ENCODE data around the gene HEY2. TPM values are rescaled to one million over a fixed set of nuclear protein-coding genes. Genes with fewer than 3 reads are reported as not detected.
A peak's percentile ranks its signal among the peaks of the same experiment; 100 is the strongest.

Gene HEY2
- total RNA-seq, 1 experiment from 2014 or later = not detected

GRCh38 chr6:125749865-125750691, 646 bp downstream of the HEY2 start:
- ChIA-PET CTCF (no interaction called here), POLR2A (no interaction called here)
- ATAC-seq (no peak; the same call in 1 of the 2 replicates), DNase-seq (ENCODE audit: low read depth, low spot score) (no peak)
- Histone ChIP-seq H3K36me3 (ENCODE audit: control insufficient read depth, insufficient read depth, low read length) (no peaks in the 10 kb centered on the region), H3K27ac (ENCODE audit: low read length) (no peak overlapping the region), H3K4me1 (ENCODE audit: control insufficient read depth, insufficient read depth, low read length) (peaks cover 27% of the 10 kb centered on the region), H3K4me3 (ENCODE audit: low read depth in 2 of 2, low read length in 2 of 2) (peak overlapping the region; percentile 65 to 74), H3K27me3 (ENCODE audit: control insufficient read depth, insufficient read depth, low read length) (peaks cover 78% of the 10 kb centered on the region), H3K9me3 (ENCODE audit: control insufficient read depth, insufficient read depth, low read depth, low read length) (no peaks in the 10 kb centered on the region)
- no TSS peak for BruUV-seq (replicated peaks)
- in situ Hi-C loops (cut with HindIII; ENCODE audit: low pct_unique_long_range_greater_than_20kb, low sequenced_read_pairs) = no loop called here
- no peak for TF ChIP-seq POLR2AphosphoS5 (IDR thresholded peaks at IDR 0.05; ENCODE audit: low read depth, low read length)
- TF ChIP-seq SIN3A (IDR thresholded peaks at IDR 0.05; ENCODE audit: borderline replicate concordance, insufficient read depth, low read depth, low read length) = no peak
- no peak for TF ChIP-seq TCF7L2 (IDR thresholded peaks at IDR 0.05; ENCODE audit: low read depth, low read length)
- TF ChIP-seq REST (IDR thresholded peaks at IDR 0.05; ENCODE audit: insufficient read depth in 1 of 2, low read depth in 2 of 2, low read length in 1 of 2) = no peak
- TF ChIP-seq CTCF (IDR thresholded peaks at IDR 0.05) = no peak
- intact Hi-C loops (cut with micrococcal nuclease; ENCODE audit: unreplicated experiment) = loop anchor here (1.0 to 5.0 kb wide), 3 partner anchors 218 to 436 kb away; no protein-coding TSS in a partner anchor

- DNase-seq (ENCODE audit: low read depth, low spot score) = no peak
- intact Hi-C loops (cut with micrococcal nuclease; ENCODE audit: unreplicated experiment) (loop anchor here (5.0 kb wide), 2 partner anchors 219 to 239 kb away; no protein-coding TSS in a partner anchor), in situ Hi-C loops (cut with HindIII; ENCODE audit: low pct_unique_long_range_greater_than_20kb, low sequenced_read_pairs) (no loop called here)
- no TSS peak for BruUV-seq (replicated peaks)
- Histone ChIP-seq H3K4me1 (ENCODE audit: control insufficient read depth, insufficient read depth, low read length) (peaks cover 27% of the 10 kb centered on the region), H3K27ac (ENCODE audit: low read length) (no peak overlapping the region), H3K27me3 (ENCODE audit: control insufficient read depth, insufficient read depth, low read length) (peaks cover 79% of the 10 kb centered on the region), H3K4me3 (ENCODE audit: low read depth in 2 of 2, low read length in 2 of 2) (no peak overlapping the region), H3K9me3 (ENCODE audit: control insufficient read depth, insufficient read depth, low read depth, low read length) (no peaks in the 10 kb centered on the region), H3K36me3 (ENCODE audit: control insufficient read depth, insufficient read depth, low read length) (no peaks in the 10 kb centered on the region)
- ChIA-PET POLR2A (interaction anchor here (0.5 kb wide), 1 partner anchor 202 kb away, joined by 4 read pairs; no protein-coding TSS in a partner anchor), CTCF (no interaction called here)
- no peak for TF ChIP-seq TCF7L2 (IDR thresholded peaks at IDR 0.05; ENCODE audit: low read depth, low read length)
- TF ChIP-seq POLR2AphosphoS5 (IDR thresholded peaks at IDR 0.05; ENCODE audit: low read depth, low read length) = no peak
- TF ChIP-seq REST (IDR thresholded peaks at IDR 0.05; ENCODE audit: insufficient read depth in 1 of 2, low read depth in 2 of 2, low read length in 1 of 2) = no peak
- TF ChIP-seq CTCF (IDR thresholded peaks at IDR 0.05) = no peak
- no peak for TF ChIP-seq SIN3A (IDR thresholded peaks at IDR 0.05; ENCODE audit: borderline replicate concordance, insufficient read depth, low read depth, low read length)
- ATAC-seq = no peak
Observed at GRCh38 chr6:125750692-125751333, 1.4 kb downstream of the HEY2 start.
